ENCODE measurements around the gene EID2B.

DNA sequence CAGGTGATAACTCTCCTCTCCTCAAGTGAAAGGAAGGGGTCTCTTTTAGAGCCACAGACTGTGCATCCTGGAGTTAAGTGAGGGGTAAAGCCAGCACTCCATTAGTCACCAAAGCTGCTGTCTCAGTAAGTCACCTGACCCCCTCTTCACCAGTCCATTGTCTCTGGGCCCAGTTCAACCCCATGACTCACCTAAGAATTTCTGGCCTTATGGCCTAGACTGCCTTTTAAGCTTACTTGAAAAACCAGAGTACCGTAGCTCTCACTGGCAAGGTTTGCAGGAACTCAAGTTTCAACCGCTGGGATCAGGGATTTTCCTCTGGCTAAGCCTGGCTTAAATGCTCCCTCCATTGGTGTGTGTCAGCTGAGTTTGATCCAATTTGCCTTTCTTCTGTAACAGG is 30.8 kb upstream of the EID2B start:
- TF ChIP-seq, protein P1, sequence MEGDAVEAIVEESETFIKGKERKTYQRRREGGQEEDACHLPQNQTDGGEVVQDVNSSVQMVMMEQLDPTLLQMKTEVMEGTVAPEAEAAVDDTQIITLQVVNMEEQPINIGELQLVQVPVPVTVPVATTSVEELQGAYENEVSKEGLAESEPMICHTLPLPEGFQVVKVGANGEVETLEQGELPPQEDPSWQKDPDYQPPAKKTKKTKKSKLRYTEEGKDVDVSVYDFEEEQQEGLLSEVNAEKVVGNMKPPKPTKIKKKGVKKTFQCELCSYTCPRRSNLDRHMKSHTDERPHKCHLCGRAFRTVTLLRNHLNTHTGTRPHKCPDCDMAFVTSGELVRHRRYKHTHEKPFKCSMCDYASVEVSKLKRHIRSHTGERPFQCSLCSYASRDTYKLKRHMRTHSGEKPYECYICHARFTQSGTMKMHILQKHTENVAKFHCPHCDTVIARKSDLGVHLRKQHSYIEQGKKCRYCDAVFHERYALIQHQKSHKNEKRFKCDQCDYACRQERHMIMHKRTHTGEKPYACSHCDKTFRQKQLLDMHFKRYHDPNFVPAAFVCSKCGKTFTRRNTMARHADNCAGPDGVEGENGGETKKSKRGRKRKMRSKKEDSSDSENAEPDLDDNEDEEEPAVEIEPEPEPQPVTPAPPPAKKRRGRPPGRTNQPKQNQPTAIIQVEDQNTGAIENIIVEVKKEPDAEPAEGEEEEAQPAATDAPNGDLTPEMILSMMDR (IDR thresholded peaks at IDR 0.05; ENCODE audit: low read length): no peak
- TF ChIP-seq EZH2 (IDR thresholded peaks at IDR 0.05; ENCODE audit: borderline replicate concordance, low read length): no peak
